Articular chondrocyte of knee joint (primary cell): Measurements from ENCODE around the gene SMO. TPM values are rescaled to one million over a fixed set of nuclear protein-coding genes. Genes with fewer than 3 reads are reported as not detected.

Experiments used
- small RNA-seq: library from RNA; depleted of rRNA; stranded (forward); fragments of <200 nt; gene quantifications from one replicate; pipeline ENCODE3, GENCODE V24; 2012
- total RNA-seq: library from RNA; depleted of rRNA; stranded (reverse); fragments of >200 nt; gene quantifications from 2 replicates; pipeline ENCODE4 v1.2.3, GENCODE V29; 2012

SMO gene
- total RNA-seq, result 22.2 and 22.3 TPM in 2 replicates

GRCh38 chr7:129188372-129188891 is at the start of gene SMO:
SMO (plus strand) TSS chr7:129188633; CDS start chr7:129189152, 519 bp downstream.

GRCh38 chr7:129144095-129144833 is 44.2 kb upstream of the SMO start, which contains the start of gene TSPAN33:
TSPAN33 (plus strand) TSS chr7:129144707; CDS start chr7:129144981, 274 bp downstream.

GRCh38 chr7:129224251-129225205 is 36.1 kb downstream of the SMO start, which contains the start of gene AHCYL2:
AHCYL2 (plus strand) TSS chr7:129225030.

Small RNA genes lying within 50 kb of the gene (small RNA-seq; reads per million reads assigned to genes)
- 0.69 reads per million, percentile 25 among the genes with 10 or more reads in this experiment for gene RNY1P11

Other genes with a start within 250 kb of the SMO start
- 47.3 and 57.4 TPM in 2 replicates for gene TNPO3, start 133.5 kb upstream of the SMO start, total RNA-seq
- 0.39 and 0.43 TPM in 2 replicates for gene TSPAN33, start 43.9 kb upstream of the SMO start, total RNA-seq
- gene AHCYL2, start 36.4 kb downstream of the SMO start, total RNA-seq, result 11.1 and 16.5 TPM in 2 replicates
- 16.9 and 20.4 TPM in 2 replicates for gene STRIP2, start 245.8 kb downstream of the SMO start, total RNA-seq